Small intestine (tissue), 16 donors: Measurements from ENCODE around the gene DCAF4. TPM values are rescaled to one million over a fixed set of nuclear protein-coding genes. Genes with fewer than 3 reads are reported as not detected.

Experiments
- DNase-seq, 2 donors: peaks; one replicate each; pipeline versions ENCODE4 v3.0.0 to v3.0.0-alpha.2; 2013
- FAIRE-seq: peaks from 2 replicates; lab custom pipeline; 2012; peaks lifted over from hg19 to GRCh38; lab: Jason Lieb, UNC
- H3K27ac ChIP-seq, 3 donors: one replicate each; pipeline ENCODE4 v1.5.1; 2013; ENCODE audit warnings: low read length in 2 of 3, mild to moderate bottlenecking in 2 of 3, control low read depth in 1 of 3, inconsistent platforms in 1 of 3, low read depth in 1 of 3, moderate library complexity in 1 of 3
- H3K27me3 ChIP-seq, 3 donors: one replicate each; pipeline ENCODE4 v1.6.1; 2013; ENCODE audit warnings: low read length in 3 of 3, inconsistent platforms in 1 of 3; ENCODE audit not compliant: control insufficient read depth in 3 of 3, insufficient read depth in 3 of 3
- H3K36me3 ChIP-seq, 3 donors: one replicate each; pipeline ENCODE4 v1.6.1; 2013; ENCODE audit warnings: low read length in 3 of 3, inconsistent platforms in 1 of 3, low read depth in 1 of 3, mild to moderate bottlenecking in 1 of 3, moderate library complexity in 1 of 3; ENCODE audit not compliant: control insufficient read depth in 3 of 3, insufficient read depth in 2 of 3
- H3K4me1 ChIP-seq, 3 donors: one replicate each; pipeline ENCODE4 v1.6.1; 2013; ENCODE audit warnings: low read length in 2 of 3, inconsistent platforms in 1 of 3, low read depth in 1 of 3, mild to moderate bottlenecking in 1 of 3, moderate library complexity in 1 of 3; ENCODE audit not compliant: control insufficient read depth in 3 of 3, insufficient read depth in 2 of 3
- H3K4me3 ChIP-seq, 3 donors: one replicate each; pipeline ENCODE4 v1.5.1; 2013; ENCODE audit warnings: low read length in 3 of 3, control low read depth in 1 of 3, inconsistent platforms in 1 of 3, low read depth in 1 of 3, mild to moderate bottlenecking in 1 of 3, moderate library complexity in 1 of 3
- H3K9me3 ChIP-seq, 2 donors: one replicate each; pipeline ENCODE4 v1.6.1; 2013; ENCODE audit warnings: low read depth in 1 of 2, low read length in 1 of 2; ENCODE audit not compliant: control insufficient read depth in 2 of 2, insufficient read depth in 1 of 2
- WGBS, 3 donors: extraction: QIAGEN DNeasy Blood & Tissue Kit; methylation state at CpG; one replicate each; pipeline ENCODE4 v1.1.7; 2013; 5-methylcytosine and 5-hydroxymethylcytosine counted together
- long read RNA-seq, 10 donors: transcript quantifications; one replicate each; lab custom pipeline, GENCODE V29; 2026
- polyA plus RNA-seq, 4 donors: library from polyadenylated mRNA; stranded (reverse) in 3 of 4; unstranded in 1 of 4; fragments of 200-250 nt in 3 of 4; fragments of 120-200 nt in 1 of 4; gene quantifications; one replicate each; pipeline versions ENCODE4 v1.2.1 to v1.2.3, GENCODE V29; 2013
- donor health status: healthy with polysubstance abuse.
- donor health status: control.
- donor health status: control.
- donor health status: Bipolar disorder and iron deficiency.
- donor health status: healthy.

Gene DCAF4, protein sequence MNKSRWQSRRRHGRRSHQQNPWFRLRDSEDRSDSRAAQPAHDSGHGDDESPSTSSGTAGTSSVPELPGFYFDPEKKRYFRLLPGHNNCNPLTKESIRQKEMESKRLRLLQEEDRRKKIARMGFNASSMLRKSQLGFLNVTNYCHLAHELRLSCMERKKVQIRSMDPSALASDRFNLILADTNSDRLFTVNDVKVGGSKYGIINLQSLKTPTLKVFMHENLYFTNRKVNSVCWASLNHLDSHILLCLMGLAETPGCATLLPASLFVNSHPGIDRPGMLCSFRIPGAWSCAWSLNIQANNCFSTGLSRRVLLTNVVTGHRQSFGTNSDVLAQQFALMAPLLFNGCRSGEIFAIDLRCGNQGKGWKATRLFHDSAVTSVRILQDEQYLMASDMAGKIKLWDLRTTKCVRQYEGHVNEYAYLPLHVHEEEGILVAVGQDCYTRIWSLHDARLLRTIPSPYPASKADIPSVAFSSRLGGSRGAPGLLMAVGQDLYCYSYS
- polyA plus RNA-seq = 10 to 100 TPM in 2 of 4 donors, 1 to 10 TPM in 2; 4.6 to 16.8 (median 8.5) TPM
- long read RNA-seq, donor 1 = 0 reads
- long read RNA-seq, donor 2 = 0 reads
- long read RNA-seq, donor 3 = 0 reads
- long read RNA-seq, donor 4 = 0 reads
- long read RNA-seq, donor 5 = 0 reads
- long read RNA-seq, donor 6, partial matches to known transcripts = 0 of 1 reads
- long read RNA-seq, donor 6, other reads (novel, unspliced or antisense) = 0 of 1 reads
- long read RNA-seq, donor 7 = 0 reads
- long read RNA-seq, donor 8 = 0 reads
- long read RNA-seq, donor 9 = 0 reads
- long read RNA-seq, donor 10, partial matches to known transcripts = 0 of 1 reads
- long read RNA-seq, donor 10, other reads (novel, unspliced or antisense) = 0 of 1 reads

DNA sequence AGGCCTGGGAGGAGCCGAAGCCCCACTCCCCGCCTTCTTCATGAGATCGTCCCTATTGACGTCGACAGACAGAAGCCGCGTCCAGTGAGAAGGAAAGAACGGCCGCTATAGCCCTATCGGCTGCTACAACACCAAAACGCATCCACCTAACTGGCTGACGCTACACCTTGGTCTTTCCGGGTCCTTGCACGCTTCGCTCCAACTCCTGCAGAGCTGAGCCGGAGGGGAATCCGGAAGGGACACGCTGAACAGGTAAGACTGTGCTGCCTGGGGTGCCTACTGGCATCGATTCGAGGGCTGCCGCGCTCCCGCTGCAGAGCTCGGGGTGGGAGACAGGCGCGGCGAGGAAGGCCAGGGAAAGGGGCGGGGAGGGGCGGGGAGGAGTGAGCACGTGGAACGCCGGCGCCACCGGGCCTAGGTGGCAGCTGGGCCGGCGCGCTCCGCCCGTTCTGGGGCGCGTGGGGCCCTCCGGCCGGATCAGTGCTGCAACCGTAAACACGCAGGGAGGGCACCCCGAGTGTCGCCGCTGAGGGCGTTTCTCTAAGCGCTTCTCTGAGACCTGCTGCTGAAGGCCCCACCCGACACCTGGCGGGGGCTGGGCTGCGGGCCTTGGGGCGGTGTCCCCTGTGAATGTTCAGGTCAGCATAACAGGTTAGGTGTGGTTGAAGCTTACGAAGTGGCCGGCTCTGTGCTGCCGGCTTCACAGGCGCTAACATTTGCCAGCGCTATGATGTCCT lies at the start of gene DCAF4:
TSS of gene DCAF4 (plus strand) at position 173 of the 737 bp plus-strand sequence. CDS start 11,515 bp downstream, outside the sequence.
- FAIRE-seq (no peak), DNase-seq (peak; percentile 98 to 99)
- WGBS, 3 donors = 0% methylated on average over 51 to 59 of the region's 59 CpGs
- Histone ChIP-seq H3K36me3 (peaks cover 0 to 9% (median 0%) of the 10 kb centered on the region in 3 donors), H3K4me3 (peak within 1 kb of the TSS; percentile 55 to 82 (median 81)), H3K4me1 (peaks cover 0 to 7% (median 0%) of the 10 kb centered on the region in 3 donors), H3K9me3 (no peaks in the 10 kb centered on the region), H3K27me3 (no peaks in the 10 kb centered on the region), H3K27ac (peak within 1 kb of the TSS; percentile 57 to 93 (median 88))

DNA sequence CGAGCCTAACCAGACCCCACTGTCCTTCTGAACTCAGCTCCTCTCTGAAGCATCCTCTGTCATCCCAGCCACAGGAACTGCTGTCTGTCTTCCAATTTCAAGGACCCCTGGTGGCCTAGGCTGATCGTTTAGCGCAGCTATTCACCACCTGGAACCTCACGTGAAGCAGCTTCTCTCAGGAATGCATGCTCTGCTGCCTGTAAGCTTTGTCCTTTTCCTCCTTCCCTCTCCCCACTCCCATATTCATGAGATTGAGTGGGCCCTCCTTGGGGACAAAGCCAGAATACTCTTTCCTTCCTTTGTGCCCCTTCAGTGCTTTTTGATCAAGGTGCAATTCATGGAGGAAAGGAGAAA lies 49.6 kb upstream of the DCAF4 start:
- 61 to 69% (median 66%) methylated on average over 4 of the region's 4 CpGs for WGBS, 3 donors
- Histone ChIP-seq H3K27ac (no peak overlapping the region), H3K27me3 (peaks cover 0 to 2% (median 0%) of the 10 kb centered on the region in 3 donors), H3K4me1 (no peaks in the 10 kb centered on the region), H3K9me3 (peaks cover 0 to 6% of the 10 kb centered on the region in 2 donors), H3K4me3 (no peak overlapping the region), H3K36me3 (no peaks in the 10 kb centered on the region)
- DNase-seq (no peak), FAIRE-seq (no peak)

DNA sequence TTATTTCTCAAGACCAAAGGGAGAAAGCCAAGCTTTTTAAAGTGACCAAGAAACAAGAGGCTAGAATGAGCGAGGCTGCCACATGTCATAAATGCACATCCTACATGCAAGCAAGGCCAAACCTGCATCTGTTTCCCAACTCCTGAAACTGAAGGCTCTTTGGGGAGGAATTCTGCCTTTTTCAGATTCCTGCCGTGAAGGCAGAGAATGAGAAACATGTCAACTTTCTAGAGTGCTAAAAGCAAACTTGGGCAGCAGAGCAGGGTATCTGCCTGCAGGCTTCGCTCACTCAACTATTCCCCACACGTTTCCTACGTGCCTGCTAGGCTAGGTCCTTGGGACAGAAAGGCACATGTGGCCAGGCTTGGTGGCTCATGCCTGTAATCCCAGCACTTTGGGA lies 47.5 kb upstream of the DCAF4 start:
- Histone ChIP-seq H3K4me3 (no peak overlapping the region), H3K27ac (no peak overlapping the region), H3K36me3 (no peaks in the 10 kb centered on the region), H3K9me3 (no peaks in the 10 kb centered on the region), H3K4me1 (no peaks in the 10 kb centered on the region), H3K27me3 (peaks cover 0 to 2% (median 0%) of the 10 kb centered on the region in 3 donors)
- 93 to 98% (median 95%) methylated on average over 5 of the region's 5 CpGs for WGBS, 3 donors
- FAIRE-seq (no peak), DNase-seq (no peak)

DNA sequence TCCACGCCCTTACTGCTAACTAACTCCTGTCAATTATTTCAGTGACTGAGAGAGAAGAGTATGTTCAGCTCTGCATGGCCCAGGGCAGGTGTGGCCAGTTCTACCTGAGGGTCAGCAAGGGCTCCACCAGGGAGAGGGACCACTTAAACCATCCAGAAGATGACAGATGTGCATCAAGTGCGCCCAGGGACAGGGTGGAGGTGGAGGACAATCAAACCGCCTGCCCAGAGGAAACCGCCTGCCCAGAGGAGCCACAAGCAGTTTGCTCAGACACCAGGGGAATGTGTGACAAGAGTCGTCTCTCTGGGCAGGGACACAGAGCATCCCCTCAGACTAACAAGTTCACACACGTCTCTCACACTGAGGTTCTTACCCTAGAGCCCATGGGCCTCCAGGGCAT lies 46.8 kb upstream of the DCAF4 start:
- DNase-seq (no peak), FAIRE-seq (no peak)
- Histone ChIP-seq H3K4me1 (no peaks in the 10 kb centered on the region), H3K4me3 (no peak overlapping the region), H3K9me3 (no peaks in the 10 kb centered on the region), H3K36me3 (no peaks in the 10 kb centered on the region), H3K27me3 (peaks cover 0 to 2% (median 0%) of the 10 kb centered on the region in 3 donors), H3K27ac (no peak overlapping the region)
- WGBS, 3 donors = 91 to 93% (median 93%) methylated on average over 6 of the region's 6 CpGs

DNA sequence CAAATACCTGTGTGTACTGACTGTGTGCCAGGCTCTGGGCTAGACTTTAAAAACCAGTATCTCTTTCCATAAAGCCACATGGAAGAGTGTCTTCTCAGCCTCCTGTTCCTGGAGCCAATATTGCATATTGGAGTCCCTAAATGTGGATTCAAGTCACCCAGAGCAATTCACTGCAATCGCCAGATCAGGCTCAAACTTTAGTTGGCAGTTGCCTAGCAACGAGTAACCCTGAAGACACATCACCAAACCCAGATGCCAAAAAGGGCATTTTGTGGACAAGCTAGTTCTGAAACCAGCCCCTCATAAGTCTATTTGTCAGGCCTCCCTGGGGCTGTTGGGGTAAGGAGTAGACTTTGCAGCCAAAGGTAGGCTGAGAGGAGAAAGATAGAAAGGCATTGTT lies 46.1 kb upstream of the DCAF4 start:
- Histone ChIP-seq H3K36me3 (no peaks in the 10 kb centered on the region), H3K27me3 (peaks cover 0 to 2% (median 0%) of the 10 kb centered on the region in 3 donors), H3K27ac (no peak overlapping the region), H3K9me3 (no peaks in the 10 kb centered on the region), H3K4me3 (no peak overlapping the region), H3K4me1 (no peaks in the 10 kb centered on the region)
- FAIRE-seq (no peak), DNase-seq (no peak)
- WGBS, 3 donors = 80 to 92% (median 87%) methylated on average over 2 of the region's 2 CpGs

DNA sequence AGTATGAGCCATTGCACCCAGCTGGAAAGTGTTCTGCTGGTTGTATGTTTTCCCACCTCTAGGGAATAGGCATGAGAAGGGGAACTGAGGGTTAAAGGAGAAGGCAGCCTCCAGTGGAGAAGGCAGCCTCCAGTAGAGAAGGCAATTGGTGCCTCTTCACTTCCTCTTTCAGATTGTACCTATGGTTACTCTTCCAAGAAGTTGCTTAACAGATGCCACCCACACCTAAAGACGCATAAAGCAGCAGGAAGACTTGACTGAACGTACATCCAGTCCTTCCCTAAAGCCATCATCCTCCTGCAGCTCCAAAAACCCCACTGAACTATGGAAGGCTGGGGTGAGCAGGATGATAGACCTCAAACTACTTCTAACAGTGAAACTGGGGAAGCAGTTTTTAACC lies 45.4 kb upstream of the DCAF4 start:
- DNase-seq (no peak), FAIRE-seq (no peak)
- 67 to 77% (median 70%) methylated on average over 2 of the region's 2 CpGs for WGBS, 3 donors
- Histone ChIP-seq H3K27ac (no peak overlapping the region), H3K4me3 (no peak overlapping the region), H3K4me1 (no peaks in the 10 kb centered on the region), H3K9me3 (no peaks in the 10 kb centered on the region), H3K36me3 (no peaks in the 10 kb centered on the region), H3K27me3 (peaks cover 0 to 2% (median 0%) of the 10 kb centered on the region in 3 donors)

DNA sequence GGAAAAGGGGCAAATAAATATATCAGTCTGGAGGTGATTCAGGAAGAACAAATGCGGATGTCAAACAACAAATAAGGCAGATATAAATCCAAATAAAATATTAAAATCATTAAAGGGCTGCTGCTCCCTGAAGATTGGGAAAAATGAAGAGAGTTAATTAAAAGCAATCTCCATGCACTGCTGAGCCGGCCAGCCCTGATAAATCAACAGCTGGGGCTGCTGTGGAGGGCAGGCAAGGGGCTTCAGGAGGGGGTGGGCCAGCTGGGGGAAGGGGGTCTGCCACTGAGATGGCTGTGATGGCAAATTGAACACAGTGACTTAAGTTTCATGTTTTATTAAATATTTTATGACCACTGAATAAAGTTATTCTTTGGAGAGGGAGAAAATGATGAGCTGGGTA lies 44.7 kb upstream of the DCAF4 start:
- DNase-seq (no peak), FAIRE-seq (no peak)
- Histone ChIP-seq H3K36me3 (no peaks in the 10 kb centered on the region), H3K9me3 (no peaks in the 10 kb centered on the region), H3K4me1 (no peaks in the 10 kb centered on the region), H3K27ac (no peak overlapping the region), H3K4me3 (no peak overlapping the region), H3K27me3 (peaks cover 0 to 2% (median 0%) of the 10 kb centered on the region in 3 donors)
- 62 to 85% (median 74%) methylated on average over 2 of the region's 2 CpGs for WGBS, 3 donors

DNA sequence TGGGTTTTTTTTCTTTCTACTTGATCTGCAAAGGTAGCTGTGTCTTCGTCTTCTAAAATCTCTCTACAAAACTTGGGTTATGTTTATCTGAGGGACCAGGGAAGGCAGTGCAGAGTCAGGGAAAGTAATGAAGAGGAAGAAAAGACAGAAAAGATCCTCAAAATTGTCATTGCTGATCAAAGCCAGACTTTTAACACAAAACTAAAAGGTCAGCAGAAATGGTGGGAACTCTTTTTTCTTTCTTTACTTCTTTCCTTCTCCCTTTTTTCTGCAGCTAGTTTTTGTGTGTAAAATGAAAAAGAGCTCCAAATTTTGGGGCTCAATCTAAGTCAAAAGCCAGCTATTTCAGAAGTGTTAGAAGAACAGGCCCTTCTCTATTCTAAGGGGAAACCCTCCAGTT lies 44.2 kb upstream of the DCAF4 start:
- Histone ChIP-seq H3K9me3 (no peaks in the 10 kb centered on the region), H3K36me3 (no peaks in the 10 kb centered on the region), H3K27ac (no peak overlapping the region), H3K4me1 (no peaks in the 10 kb centered on the region), H3K27me3 (peaks cover 0 to 2% (median 0%) of the 10 kb centered on the region in 3 donors), H3K4me3 (no peak overlapping the region)
- no peak for FAIRE-seq
- WGBS, 3 donors = 92 to 98% (median 95%) methylated on average over 1 of the region's 1 CpG
- DNase-seq = no peak
